ENCODE data around the gene CA10. TPM values are rescaled to one million over a fixed set of nuclear protein-coding genes. Genes with fewer than 3 reads are reported as not detected.
A peak's percentile ranks its signal among the peaks of the same experiment; 100 is the strongest.

Gene CA10
- total and polyA plus RNA-seq, 2 experiments from 2014 or later: not detected

DNA sequence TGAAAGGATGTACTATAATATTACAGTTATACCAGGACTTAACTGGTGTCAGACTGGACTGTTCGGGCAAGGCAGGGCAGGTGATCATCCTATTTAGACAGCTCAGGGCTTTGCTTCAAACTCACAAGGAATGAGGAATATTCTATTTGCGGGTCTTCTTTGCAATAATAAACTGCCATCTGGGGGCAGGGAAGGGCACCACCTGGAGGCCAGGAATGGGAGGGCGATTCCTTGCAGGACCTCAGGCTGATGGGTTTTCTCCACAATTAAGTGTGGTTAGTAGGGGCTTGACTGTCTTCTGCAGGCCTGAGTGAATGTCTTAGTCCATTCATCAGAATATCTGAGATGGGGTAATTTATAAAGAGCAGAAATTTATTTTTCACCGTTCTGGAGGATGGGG is 424.1 kb downstream of the CA10 start:
- in situ Hi-C loops (cut with MboI): no loop called here
- Histone ChIP-seq H3K27ac (no peak overlapping the region), H3K4me1 (ENCODE audit: insufficient read depth) (no peaks in the 10 kb centered on the region), H3F3A (ENCODE audit: insufficient read depth) (no peaks in the 10 kb centered on the region), H3K9me2 (ENCODE audit: insufficient read depth) (no peaks in the 10 kb centered on the region), H4K20me1 (ENCODE audit: insufficient read depth) (no peaks in the 10 kb centered on the region), H3K27me3 (replicated peaks; ENCODE audit: insufficient read depth) (no peaks in the 10 kb centered on the region), H2AFZ (no peak overlapping the region), H3K9me3 (ENCODE audit: low read depth) (no peaks in the 10 kb centered on the region), H3K79me2 (ENCODE audit: insufficient read depth) (no peaks in the 10 kb centered on the region), H3K4me3 (no peak overlapping the region), H3K4me2 (ENCODE audit: unreplicated experiment) (no peak overlapping the region), H3K9ac (no peak overlapping the region), H3K36me3 (ENCODE audit: low read depth) (no peaks in the 10 kb centered on the region)
- no peak for TF ChIP-seq EZH2phosphoT487 (IDR thresholded peaks at IDR 0.05; ENCODE audit: insufficient read depth, low read depth)
- TF ChIP-seq EZH2 (IDR thresholded peaks at IDR 0.05; ENCODE audit: insufficient read depth, poor library complexity, severe bottlenecking): no peak
- 17 to 27% methylated on average over 4 of the region's 4 CpGs for WGBS, 2 experiments (ENCODE audit: low coverage in 1 of 2, low lambda C conversion rate in 2 of 2, missing lambda C conversion rate in 2 of 2)
- DNase-seq: peak; percentile 6

DNA sequence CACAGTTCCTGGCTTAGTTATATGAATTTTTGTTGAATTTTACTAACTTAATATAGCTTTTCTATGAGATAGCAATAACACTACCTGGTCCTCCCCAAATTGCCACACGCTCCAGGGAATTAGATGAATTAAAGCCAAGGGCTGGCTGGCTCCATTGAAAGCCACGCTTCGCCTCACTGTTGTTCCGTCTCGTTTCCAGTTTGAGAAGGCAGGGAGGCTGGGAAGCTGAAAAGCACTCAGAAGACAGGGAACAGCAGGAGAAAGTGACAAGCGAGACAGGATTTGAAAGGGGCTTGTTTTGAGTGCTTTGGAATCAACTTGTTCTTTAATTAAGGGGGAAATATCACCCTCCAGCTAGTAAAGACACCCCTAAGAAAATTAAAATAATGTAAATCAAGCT is 425.3 kb downstream of the CA10 start:
- DNase-seq: no peak
- no peak overlapping the region for H3K9ac ChIP-seq
- no peak overlapping the region for H3K4me3 ChIP-seq
- no peaks in the 10 kb centered on the region for H4K20me1 ChIP-seq (ENCODE audit: insufficient read depth)
- no peaks in the 10 kb centered on the region for H3K4me1 ChIP-seq (ENCODE audit: insufficient read depth)
- H3K79me2 ChIP-seq (ENCODE audit: insufficient read depth): no peaks in the 10 kb centered on the region
- H3F3A ChIP-seq (ENCODE audit: insufficient read depth): no peaks in the 10 kb centered on the region
- no peaks in the 10 kb centered on the region for H3K9me3 ChIP-seq (ENCODE audit: low read depth)
- no peaks in the 10 kb centered on the region for H3K9me2 ChIP-seq (ENCODE audit: insufficient read depth)
- TF ChIP-seq EZH2 (IDR thresholded peaks at IDR 0.05; ENCODE audit: insufficient read depth, poor library complexity, severe bottlenecking): no peak
- TF ChIP-seq EZH2phosphoT487 (IDR thresholded peaks at IDR 0.05; ENCODE audit: insufficient read depth, low read depth): no peak
- H2AFZ ChIP-seq: no peak overlapping the region
- in situ Hi-C loops (cut with MboI): no loop called here
- H3K27ac ChIP-seq: no peak overlapping the region
- WGBS, 2 experiments (ENCODE audit: low coverage in 1 of 2, low lambda C conversion rate in 2 of 2, missing lambda C conversion rate in 2 of 2): 28 to 40% methylated on average over 6 of the region's 6 CpGs
- no peaks in the 10 kb centered on the region for H3K27me3 ChIP-seq (replicated peaks; ENCODE audit: insufficient read depth)
- H3K36me3 ChIP-seq (ENCODE audit: low read depth): no peaks in the 10 kb centered on the region
- no peak overlapping the region for H3K4me2 ChIP-seq (ENCODE audit: unreplicated experiment)

DNA sequence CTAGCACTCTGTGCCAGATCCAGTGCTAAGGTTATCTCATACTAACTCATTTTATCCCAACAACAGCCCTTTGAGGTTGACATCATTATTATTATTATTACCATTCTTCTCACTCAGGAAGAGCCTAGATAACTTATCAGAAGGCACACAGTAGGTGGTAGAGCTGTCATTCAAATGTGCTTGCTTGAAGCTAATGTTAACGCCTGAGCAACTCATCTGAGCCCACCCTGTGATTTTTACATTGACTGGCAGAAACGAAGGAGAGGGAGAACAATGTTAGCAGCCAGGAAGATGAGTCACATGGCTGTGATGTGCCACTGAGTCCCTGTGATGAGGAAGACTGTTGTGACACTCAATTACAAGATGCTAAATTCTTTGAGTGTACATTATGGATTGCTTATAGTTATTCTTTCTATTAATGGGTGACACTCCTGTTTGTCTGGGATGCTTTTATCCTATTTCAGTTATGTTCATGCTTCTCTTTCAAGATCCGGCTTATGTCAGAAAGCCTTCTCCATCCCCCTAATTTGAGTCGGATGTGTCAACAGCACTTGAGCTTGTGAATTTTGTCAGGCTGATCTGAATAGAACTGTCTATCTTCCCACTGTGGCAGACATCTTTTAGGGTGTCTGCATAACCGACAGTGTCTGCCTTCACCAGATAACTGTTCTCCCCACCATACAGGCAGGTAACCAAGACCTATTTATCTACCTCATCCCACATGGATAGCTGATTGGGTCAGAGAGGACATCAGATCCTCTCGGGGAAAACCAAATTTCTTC is 426.4 kb downstream of the CA10 start:
- Histone ChIP-seq H2AFZ (no peak overlapping the region), H3K4me2 (ENCODE audit: unreplicated experiment) (no peak overlapping the region), H3K4me3 (no peak overlapping the region), H3K9me3 (ENCODE audit: low read depth) (no peaks in the 10 kb centered on the region), H3F3A (ENCODE audit: insufficient read depth) (no peaks in the 10 kb centered on the region), H3K27ac (no peak overlapping the region), H3K36me3 (ENCODE audit: low read depth) (no peaks in the 10 kb centered on the region), H3K9me2 (ENCODE audit: insufficient read depth) (no peaks in the 10 kb centered on the region), H4K20me1 (ENCODE audit: insufficient read depth) (no peaks in the 10 kb centered on the region), H3K79me2 (ENCODE audit: insufficient read depth) (no peaks in the 10 kb centered on the region), H3K9ac (no peak overlapping the region), H3K4me1 (ENCODE audit: insufficient read depth) (no peaks in the 10 kb centered on the region), H3K27me3 (replicated peaks; ENCODE audit: insufficient read depth) (no peaks in the 10 kb centered on the region)
- no peak for TF ChIP-seq EZH2phosphoT487 (IDR thresholded peaks at IDR 0.05; ENCODE audit: insufficient read depth, low read depth)
- TF ChIP-seq EZH2 (IDR thresholded peaks at IDR 0.05; ENCODE audit: insufficient read depth, poor library complexity, severe bottlenecking): no peak
- WGBS, 2 experiments (ENCODE audit: low coverage in 1 of 2, low lambda C conversion rate in 2 of 2, missing lambda C conversion rate in 2 of 2): 7 to 16% methylated on average over 6 of the region's 6 CpGs
- in situ Hi-C loops (cut with MboI): no loop called here
- no peak for DNase-seq

DNA sequence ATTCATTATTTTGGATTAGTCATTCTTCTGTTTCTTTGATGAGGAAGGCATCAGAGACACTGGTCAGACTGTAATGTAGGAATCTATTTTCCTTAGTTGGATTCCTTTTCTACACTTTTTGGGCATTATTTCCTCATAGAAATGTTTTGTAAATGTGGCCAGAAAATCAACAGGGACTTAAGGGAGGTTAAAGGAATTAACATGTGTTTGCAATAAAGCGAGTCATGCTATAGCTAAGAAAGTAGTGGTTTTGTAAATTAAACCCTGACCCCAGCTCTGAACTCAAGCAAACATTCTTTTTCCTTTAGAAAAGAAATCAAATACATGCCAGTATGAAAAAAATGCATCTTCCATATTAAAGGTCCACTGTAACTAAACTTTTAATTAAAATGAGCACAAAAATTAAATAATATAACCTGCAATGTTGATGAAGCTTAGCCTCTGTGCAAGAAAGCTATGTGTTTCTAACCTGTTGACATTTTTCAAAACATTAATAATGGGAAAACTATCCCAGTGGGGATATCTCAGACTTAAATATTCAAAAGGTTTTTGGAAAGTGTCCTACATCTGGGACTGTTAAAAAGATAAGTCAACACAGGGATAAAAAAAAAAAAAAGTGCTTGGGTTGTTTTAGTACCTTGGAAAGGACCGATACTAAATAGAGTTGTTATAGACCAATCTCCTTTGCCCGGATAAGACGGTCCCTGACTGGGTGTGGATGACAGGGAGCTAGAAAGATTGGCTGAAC is 428.0 kb downstream of the CA10 start:
- no peak overlapping the region for H3K4me3 ChIP-seq
- H3K4me1 ChIP-seq (ENCODE audit: insufficient read depth): no peaks in the 10 kb centered on the region
- TF ChIP-seq EZH2 (IDR thresholded peaks at IDR 0.05; ENCODE audit: insufficient read depth, poor library complexity, severe bottlenecking): no peak
- no peak overlapping the region for H3K4me2 ChIP-seq (ENCODE audit: unreplicated experiment)
- no peaks in the 10 kb centered on the region for H3K9me3 ChIP-seq (ENCODE audit: low read depth)
- no peaks in the 10 kb centered on the region for H3K79me2 ChIP-seq (ENCODE audit: insufficient read depth)
- H3K27ac ChIP-seq: no peak overlapping the region
- no peaks in the 10 kb centered on the region for H4K20me1 ChIP-seq (ENCODE audit: insufficient read depth)
- DNase-seq: no peak
- no peak overlapping the region for H3K9ac ChIP-seq
- 16 to 23% methylated on average over 4 of the region's 4 CpGs for WGBS, 2 experiments (ENCODE audit: low coverage in 1 of 2, low lambda C conversion rate in 2 of 2, missing lambda C conversion rate in 2 of 2)
- H3K27me3 ChIP-seq (replicated peaks; ENCODE audit: insufficient read depth): no peaks in the 10 kb centered on the region
- no peaks in the 10 kb centered on the region for H3K9me2 ChIP-seq (ENCODE audit: insufficient read depth)
- in situ Hi-C loops (cut with MboI): no loop called here
- H2AFZ ChIP-seq: no peak overlapping the region
- no peaks in the 10 kb centered on the region for H3F3A ChIP-seq (ENCODE audit: insufficient read depth)
- no peaks in the 10 kb centered on the region for H3K36me3 ChIP-seq (ENCODE audit: low read depth)
